ENCODE results near the gene PAQR6.

DNA sequence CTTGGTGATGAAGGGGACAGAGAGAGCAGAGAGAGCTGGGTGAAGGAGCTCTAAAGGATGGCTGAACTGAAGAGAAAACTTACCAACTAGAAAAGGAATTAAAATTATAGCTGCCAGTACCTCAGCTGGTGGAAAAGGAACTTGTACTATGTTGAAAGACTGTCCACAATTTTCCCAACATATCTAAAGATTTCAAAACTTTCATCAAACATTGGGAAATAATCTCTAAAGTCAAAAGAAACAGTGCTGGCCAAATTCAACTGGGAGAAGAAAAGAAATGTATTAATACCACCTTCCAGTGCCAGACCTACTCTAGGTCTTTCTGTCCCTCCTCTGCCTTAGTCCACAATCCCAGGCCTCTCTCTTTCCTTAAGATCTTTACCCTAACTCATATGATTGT, 28.7 kb upstream of the PAQR6 start:
- TF ChIP-seq, protein P1, sequence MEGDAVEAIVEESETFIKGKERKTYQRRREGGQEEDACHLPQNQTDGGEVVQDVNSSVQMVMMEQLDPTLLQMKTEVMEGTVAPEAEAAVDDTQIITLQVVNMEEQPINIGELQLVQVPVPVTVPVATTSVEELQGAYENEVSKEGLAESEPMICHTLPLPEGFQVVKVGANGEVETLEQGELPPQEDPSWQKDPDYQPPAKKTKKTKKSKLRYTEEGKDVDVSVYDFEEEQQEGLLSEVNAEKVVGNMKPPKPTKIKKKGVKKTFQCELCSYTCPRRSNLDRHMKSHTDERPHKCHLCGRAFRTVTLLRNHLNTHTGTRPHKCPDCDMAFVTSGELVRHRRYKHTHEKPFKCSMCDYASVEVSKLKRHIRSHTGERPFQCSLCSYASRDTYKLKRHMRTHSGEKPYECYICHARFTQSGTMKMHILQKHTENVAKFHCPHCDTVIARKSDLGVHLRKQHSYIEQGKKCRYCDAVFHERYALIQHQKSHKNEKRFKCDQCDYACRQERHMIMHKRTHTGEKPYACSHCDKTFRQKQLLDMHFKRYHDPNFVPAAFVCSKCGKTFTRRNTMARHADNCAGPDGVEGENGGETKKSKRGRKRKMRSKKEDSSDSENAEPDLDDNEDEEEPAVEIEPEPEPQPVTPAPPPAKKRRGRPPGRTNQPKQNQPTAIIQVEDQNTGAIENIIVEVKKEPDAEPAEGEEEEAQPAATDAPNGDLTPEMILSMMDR (IDR thresholded peaks at IDR 0.05) = no peak
- no peak for TF ChIP-seq POLR2A (IDR thresholded peaks at IDR 0.05)

Data from stomach (tissue), 4 donors.